Skin of body (tissue), 2 donors: ENCODE data around the gene ZNF587. TPM values are rescaled to one million over a fixed set of nuclear protein-coding genes. Genes with fewer than 3 reads are reported as not detected.
"Not testable (repeated sequence)": the region's sequence is repeated elsewhere in the genome, so short reads cannot be mapped to it uniquely, and the experiment has no call there.

Source experiments
- DNase-seq: peaks from one replicate; lab custom pipeline; 2025; lab: John Stamatoyannopoulos, UW
- total RNA-seq: library from RNA; depleted of rRNA; stranded (reverse); fragments of >200 nt; gene quantifications from one replicate; pipeline ENCODE4 v1.2.3, GENCODE V29; 2014

Gene ZNF587
- total RNA-seq: 26.5 TPM

- peak; percentile 82 for DNase-seq
These were observed at the start of gene ZNF587 for GRCh38 chr19:57849666-57850473. TSS of gene ZNF587 (plus strand) at chr19:57849859. CDS start at chr19:57850039, 180 bp downstream.

- DNase-seq: no peak
These were observed 49.0 kb upstream of the ZNF587 start for GRCh38 chr19:57800696-57801095.

- DNase-seq: no peak
These were observed 47.4 kb upstream of the ZNF587 start for GRCh38 chr19:57802269-57802668.

GRCh38 chr19:57803265-57803593 is 46.4 kb upstream of the ZNF587 start:
- peak; percentile 23 for DNase-seq

- DNase-seq: no peak
These were observed 45.9 kb upstream of the ZNF587 start for GRCh38 chr19:57803594-57804325.

GRCh38 chr19:57807541-57807940 is 42.1 kb upstream of the ZNF587 start:
- DNase-seq: no peak

GRCh38 chr19:57810410-57811295 is 39.0 kb upstream of the ZNF587 start:
- DNase-seq: not testable (repeated sequence)

- no peak for DNase-seq
These were observed 37.4 kb upstream of the ZNF587 start for GRCh38 chr19:57812226-57812625.

GRCh38 chr19:57812975-57813820 is 36.5 kb upstream of the ZNF587 start:
- not testable (repeated sequence) for DNase-seq

- no peak for DNase-seq
These were observed 35.6 kb upstream of the ZNF587 start for GRCh38 chr19:57813919-57814504.

- peak; percentile 91 for DNase-seq
These were observed 35.0 kb upstream of the ZNF587 start, which contains the start of gene ZNF552 for GRCh38 chr19:57814505-57815246. TSS of gene ZNF552 (minus strand) at chr19:57814913. CDS start at chr19:57814743, 170 bp downstream.

GRCh38 chr19:57815247-57816075 is 34.2 kb upstream of the ZNF587 start:
- no peak for DNase-seq

- DNase-seq: no peak
These were observed 33.0 kb upstream of the ZNF587 start for GRCh38 chr19:57816652-57817051.

GRCh38 chr19:57817976-57818375 is 31.7 kb upstream of the ZNF587 start:
- DNase-seq: no peak

- DNase-seq: no peak
These were observed 31.3 kb upstream of the ZNF587 start for GRCh38 chr19:57818378-57818777.

- peak; percentile 93 for DNase-seq
These were observed 30.0 kb upstream of the ZNF587 start for GRCh38 chr19:57819475-57820148.

GRCh38 chr19:57820599-57820998 is 29.1 kb upstream of the ZNF587 start:
- DNase-seq: no peak

GRCh38 chr19:57821095-57821494 is 28.6 kb upstream of the ZNF587 start:
- not testable (repeated sequence) for DNase-seq
